ENCODE measurements around the gene FGFBP3. TPM values are rescaled to one million over a fixed set of nuclear protein-coding genes. Genes with fewer than 3 reads are reported as not detected.

The FGFBP3 gene
- total RNA-seq, 1 experiment from 2014 or later, result 1.2 TPM

- H4K20me1 ChIP-seq (ENCODE audit: insufficient read depth), result no peaks in the 10 kb centered on the region; the same call in 1 of the 2 replicates
- TF ChIP-seq YY1 (IDR thresholded peaks at IDR 0.05; ENCODE audit: extremely low read depth, insufficient replicate concordance, low read depth, low read length), result no peak
- no peak for TF ChIP-seq EGR1 (IDR thresholded peaks at IDR 0.05; ENCODE audit: low read depth)
- no peak for TF ChIP-seq TCF7L2 (IDR thresholded peaks at IDR 0.05; ENCODE audit: borderline replicate concordance, extremely low read depth, insufficient read depth, insufficient read length)
- TF ChIP-seq SRF (IDR thresholded peaks at IDR 0.05; ENCODE audit: low read depth), result no peak
- TF ChIP-seq, protein P1, sequence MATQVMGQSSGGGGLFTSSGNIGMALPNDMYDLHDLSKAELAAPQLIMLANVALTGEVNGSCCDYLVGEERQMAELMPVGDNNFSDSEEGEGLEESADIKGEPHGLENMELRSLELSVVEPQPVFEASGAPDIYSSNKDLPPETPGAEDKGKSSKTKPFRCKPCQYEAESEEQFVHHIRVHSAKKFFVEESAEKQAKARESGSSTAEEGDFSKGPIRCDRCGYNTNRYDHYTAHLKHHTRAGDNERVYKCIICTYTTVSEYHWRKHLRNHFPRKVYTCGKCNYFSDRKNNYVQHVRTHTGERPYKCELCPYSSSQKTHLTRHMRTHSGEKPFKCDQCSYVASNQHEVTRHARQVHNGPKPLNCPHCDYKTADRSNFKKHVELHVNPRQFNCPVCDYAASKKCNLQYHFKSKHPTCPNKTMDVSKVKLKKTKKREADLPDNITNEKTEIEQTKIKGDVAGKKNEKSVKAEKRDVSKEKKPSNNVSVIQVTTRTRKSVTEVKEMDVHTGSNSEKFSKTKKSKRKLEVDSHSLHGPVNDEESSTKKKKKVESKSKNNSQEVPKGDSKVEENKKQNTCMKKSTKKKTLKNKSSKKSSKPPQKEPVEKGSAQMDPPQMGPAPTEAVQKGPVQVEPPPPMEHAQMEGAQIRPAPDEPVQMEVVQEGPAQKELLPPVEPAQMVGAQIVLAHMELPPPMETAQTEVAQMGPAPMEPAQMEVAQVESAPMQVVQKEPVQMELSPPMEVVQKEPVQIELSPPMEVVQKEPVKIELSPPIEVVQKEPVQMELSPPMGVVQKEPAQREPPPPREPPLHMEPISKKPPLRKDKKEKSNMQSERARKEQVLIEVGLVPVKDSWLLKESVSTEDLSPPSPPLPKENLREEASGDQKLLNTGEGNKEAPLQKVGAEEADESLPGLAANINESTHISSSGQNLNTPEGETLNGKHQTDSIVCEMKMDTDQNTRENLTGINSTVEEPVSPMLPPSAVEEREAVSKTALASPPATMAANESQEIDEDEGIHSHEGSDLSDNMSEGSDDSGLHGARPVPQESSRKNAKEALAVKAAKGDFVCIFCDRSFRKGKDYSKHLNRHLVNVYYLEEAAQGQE (IDR thresholded peaks at IDR 0.05; ENCODE audit: low read depth), result no peak
- TF ChIP-seq ZNF274 (IDR thresholded peaks at IDR 0.05; ENCODE audit: low read depth, low read length), result no peak
- TF ChIP-seq ATF3 (IDR thresholded peaks at IDR 0.05), result no peak
- TF ChIP-seq, protein P2, sequence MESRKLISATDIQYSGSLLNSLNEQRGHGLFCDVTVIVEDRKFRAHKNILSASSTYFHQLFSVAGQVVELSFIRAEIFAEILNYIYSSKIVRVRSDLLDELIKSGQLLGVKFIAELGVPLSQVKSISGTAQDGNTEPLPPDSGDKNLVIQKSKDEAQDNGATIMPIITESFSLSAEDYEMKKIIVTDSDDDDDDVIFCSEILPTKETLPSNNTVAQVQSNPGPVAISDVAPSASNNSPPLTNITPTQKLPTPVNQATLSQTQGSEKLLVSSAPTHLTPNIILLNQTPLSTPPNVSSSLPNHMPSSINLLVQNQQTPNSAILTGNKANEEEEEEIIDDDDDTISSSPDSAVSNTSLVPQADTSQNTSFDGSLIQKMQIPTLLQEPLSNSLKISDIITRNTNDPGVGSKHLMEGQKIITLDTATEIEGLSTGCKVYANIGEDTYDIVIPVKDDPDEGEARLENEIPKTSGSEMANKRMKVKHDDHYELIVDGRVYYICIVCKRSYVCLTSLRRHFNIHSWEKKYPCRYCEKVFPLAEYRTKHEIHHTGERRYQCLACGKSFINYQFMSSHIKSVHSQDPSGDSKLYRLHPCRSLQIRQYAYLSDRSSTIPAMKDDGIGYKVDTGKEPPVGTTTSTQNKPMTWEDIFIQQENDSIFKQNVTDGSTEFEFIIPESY (IDR thresholded peaks at IDR 0.05; ENCODE audit: extremely low read depth, insufficient replicate concordance, low read length), result no peak
- no TSS peak for BruUV-seq (replicated peaks)
- H3K4me1 ChIP-seq (ENCODE audit: control insufficient read depth in 1 of 2, insufficient read depth in 2 of 2, low read length in 2 of 2), result no peaks in the 10 kb centered on the region
- peaks cover 0 to 15% of the 10 kb centered on the region in 2 experiments; a peak in 3 of 4 replicates for H3K36me3 ChIP-seq (ENCODE audit: control insufficient read depth in 1 of 2, insufficient read depth in 2 of 2, low read length in 2 of 2)
- DNase-seq (ENCODE audit: low read depth, low spot score) (no peak), ATAC-seq (no peak)
- no peaks in the 10 kb centered on the region for H3K79me2 ChIP-seq (ENCODE audit: insufficient read depth, low read length)
- H2AFZ ChIP-seq (ENCODE audit: low read depth, low read length, poor library complexity, severe bottlenecking), result no peak overlapping the region
- H3K4me2 ChIP-seq (ENCODE audit: low read length), result no peak overlapping the region
- ChIA-PET RAD21 (ENCODE audit: low non-redundant PET in 1 of 2, low total read pairs in 2 of 2, uncharacterized antibody in 2 of 2, unreplicated experiment in 2 of 2) (no interaction called here), CTCF (no interaction called here), POLR2A (no interaction called here)
- H3K9me2 ChIP-seq (ENCODE audit: insufficient read depth), result no peaks in the 10 kb centered on the region
- H3K4me3 ChIP-seq (replicated peaks in 1 of 2; ENCODE audit: low read depth in 1 of 2, low read length in 2 of 2), result no peak overlapping the region
- H3K27me3 ChIP-seq (ENCODE audit: insufficient read depth, low read length), result no peaks in the 10 kb centered on the region
- H3K27ac ChIP-seq (ENCODE audit: low read depth, low read length), result no peak overlapping the region
- no peak overlapping the region for H3K9ac ChIP-seq (ENCODE audit: low read length)
- no peaks in the 10 kb centered on the region for H3K9me3 ChIP-seq (ENCODE audit: control insufficient read depth in 1 of 2, insufficient read depth in 1 of 2, low read depth in 1 of 2, low read length in 2 of 2)
- intact Hi-C loops (cut with micrococcal nuclease), result no loop called here
These were observed 43.7 kb downstream of the FGFBP3 start for GRCh38 chr10:91865562-91866081.

Measured in HCT116 (cell line).